NCI-H82 treated with DMSO at 0.1 percent for 48 hours (cell line): Measurements from ENCODE around the gene NRG2.

ENCODE experiments used
- DNase-seq: peaks from one replicate; lab custom pipeline; 2025; ENCODE audit not compliant: unreplicated experiment; lab: John Stamatoyannopoulos, UW

NRG2 gene

DNA sequence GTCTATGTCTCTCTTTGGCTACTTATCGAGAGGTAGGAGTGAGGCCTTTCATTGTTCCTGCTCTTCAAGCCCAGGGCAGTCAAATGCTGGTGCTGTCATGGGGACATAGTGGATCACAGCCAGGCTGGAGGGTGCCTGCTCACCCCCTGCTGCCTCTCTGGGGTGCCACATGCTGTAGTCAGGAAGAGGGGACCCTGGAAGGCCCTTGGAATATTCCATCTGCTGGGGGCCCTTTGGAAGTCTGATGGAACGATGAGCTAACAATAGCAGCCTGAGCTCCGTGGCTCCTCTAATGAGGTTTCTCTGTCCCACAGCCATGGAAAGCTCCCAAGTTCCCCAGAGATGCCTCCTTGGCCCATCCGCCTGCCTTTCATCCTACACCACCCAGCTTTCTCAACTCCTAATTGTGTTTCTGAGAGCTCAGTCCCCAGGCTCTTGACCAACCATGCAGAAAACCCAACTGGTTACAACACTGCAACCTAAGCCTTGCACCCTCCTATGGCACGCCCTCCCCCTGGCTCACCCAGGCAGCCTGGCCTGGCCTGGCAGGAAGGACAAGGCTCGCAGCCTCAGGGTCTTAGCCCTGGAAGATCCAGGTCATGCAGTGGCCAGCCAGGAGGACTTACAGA is 91.7 kb downstream of the NRG2 start:
- no peak for DNase-seq

DNA sequence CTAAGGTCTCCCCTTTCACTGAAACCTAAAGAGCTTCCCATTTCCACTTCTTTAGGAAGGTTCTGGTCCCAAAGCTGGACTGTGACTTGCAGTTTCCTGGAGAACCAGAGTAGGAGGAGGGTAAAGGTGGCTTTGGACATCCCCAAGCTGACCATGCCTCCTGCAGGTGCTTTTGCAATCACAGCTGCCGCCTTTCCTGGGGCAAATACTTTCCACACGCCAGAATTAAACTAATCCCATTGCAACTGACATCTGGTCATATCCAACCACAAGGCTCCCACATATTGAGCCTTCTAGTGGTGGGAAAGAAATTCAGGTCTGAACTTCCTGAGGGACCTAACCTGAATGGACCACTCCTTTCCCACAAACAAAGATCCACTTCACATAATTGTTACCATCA is 92.7 kb downstream of the NRG2 start:
- peak; percentile 59 for DNase-seq

DNA sequence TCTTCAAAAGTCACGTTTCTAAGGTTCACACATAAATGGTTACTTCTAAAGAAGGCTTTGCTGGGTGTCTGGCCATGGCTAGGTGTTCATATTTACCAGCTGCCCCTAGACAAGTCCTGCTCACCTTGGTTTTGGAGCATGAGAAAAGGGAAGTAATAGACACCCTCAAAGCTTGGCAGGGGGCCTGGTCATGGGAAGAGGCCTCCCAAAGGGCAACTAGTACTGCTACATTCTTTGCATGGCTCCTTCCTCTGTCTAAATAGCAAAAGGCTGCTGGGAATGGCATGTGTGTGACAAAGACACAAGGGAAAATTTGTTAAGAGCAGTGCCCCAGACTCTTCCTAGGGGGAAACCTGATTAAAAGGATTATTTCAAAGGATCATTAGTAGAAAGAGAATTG is 93.4 kb downstream of the NRG2 start:
- DNase-seq = peak; percentile 12

DNA sequence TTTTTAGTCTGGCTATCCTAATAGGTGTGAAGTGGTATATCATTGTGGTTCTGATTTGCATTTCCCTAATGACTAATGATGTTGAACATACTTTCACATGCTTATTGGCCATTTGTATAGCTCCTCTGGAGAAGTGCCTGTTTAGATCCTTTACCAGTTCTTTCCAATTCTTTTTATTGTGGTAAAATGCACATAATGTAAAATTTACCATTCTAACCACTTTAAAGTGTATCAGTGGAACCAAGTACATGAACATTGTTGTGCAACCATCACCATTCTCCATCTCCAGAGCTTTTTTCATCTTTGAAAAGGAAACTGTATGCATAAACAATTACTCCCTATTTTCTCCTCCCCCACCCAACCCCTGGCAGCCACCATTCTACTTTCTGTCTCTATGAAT is 95.4 kb downstream of the NRG2 start:
- DNase-seq = no peak

DNA sequence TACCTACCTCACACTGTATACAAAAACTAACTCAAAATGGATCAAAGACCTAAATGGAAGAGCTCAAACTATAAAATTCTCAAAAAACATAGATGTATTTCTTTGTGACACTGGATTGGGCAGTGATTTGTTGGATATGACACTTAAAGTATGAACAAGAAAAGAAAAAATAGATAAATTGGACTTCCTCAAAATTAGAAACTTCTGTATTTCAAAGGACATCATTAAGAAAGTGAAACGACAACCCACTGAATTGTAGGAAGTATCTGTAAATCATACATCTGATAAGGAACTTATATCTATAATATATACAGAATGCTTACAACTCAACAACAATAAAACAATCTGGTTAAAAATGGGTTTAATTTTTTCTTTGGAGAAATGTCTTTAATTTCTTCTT is 96.7 kb downstream of the NRG2 start:
- DNase-seq = no peak

DNA sequence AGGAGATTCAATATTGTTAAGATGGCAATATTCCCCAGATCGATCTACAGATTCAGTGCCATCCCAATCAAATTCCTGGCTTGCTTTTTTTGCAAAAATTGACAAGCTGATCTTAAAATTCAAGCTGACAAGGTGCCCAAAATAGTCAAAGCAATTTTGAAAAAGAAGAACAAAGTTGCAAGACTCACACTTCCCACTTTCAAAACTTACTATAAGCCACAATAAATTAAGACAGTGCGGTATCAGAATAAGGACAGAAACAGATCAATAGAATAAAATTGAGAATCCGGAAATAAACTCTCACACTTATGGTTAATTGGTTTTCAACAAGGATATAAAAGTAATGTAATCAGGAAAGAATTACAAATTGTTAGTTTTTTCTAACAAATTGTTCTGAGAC is 97.1 kb downstream of the NRG2 start:
- no peak for DNase-seq

DNA sequence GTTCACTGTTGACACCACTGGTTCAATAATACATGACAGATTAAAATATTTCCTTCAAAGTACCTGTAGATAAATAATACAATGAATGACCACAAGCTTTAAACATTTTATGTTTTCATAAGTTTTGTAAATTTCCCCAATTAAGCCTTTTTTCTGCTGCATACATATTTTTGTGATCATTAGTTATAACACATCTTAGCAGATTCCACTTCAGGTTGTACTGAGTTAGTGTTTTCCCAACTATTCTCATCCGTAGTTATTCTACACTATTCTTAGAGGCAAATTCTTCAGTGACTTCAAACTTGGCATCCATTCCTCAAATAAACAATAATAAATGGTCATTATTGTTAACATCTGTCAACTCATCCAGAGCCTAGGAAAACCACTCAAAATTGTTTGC is 100.9 kb downstream of the NRG2 start:
- no peak for DNase-seq

DNA sequence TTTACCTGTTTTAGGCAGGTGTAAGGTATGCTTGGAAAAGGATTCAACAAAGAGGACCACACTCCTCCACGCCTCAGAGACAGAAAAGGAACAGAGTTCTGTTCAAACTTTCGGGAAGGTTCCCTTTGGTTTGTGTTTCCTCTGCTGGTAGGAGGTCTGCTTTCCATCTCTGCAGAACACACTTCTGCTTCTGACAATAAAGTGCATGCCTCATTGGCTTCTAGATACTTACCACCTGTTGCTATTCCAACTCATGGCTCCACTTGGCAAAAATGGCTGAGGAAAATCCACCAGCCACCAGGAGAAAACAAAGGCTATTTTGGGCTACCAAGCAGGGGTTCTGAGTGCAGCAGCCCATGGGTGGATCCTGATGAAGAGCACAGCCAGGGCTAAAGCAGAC is 112.7 kb downstream of the NRG2 start:
- no peak for DNase-seq

DNA sequence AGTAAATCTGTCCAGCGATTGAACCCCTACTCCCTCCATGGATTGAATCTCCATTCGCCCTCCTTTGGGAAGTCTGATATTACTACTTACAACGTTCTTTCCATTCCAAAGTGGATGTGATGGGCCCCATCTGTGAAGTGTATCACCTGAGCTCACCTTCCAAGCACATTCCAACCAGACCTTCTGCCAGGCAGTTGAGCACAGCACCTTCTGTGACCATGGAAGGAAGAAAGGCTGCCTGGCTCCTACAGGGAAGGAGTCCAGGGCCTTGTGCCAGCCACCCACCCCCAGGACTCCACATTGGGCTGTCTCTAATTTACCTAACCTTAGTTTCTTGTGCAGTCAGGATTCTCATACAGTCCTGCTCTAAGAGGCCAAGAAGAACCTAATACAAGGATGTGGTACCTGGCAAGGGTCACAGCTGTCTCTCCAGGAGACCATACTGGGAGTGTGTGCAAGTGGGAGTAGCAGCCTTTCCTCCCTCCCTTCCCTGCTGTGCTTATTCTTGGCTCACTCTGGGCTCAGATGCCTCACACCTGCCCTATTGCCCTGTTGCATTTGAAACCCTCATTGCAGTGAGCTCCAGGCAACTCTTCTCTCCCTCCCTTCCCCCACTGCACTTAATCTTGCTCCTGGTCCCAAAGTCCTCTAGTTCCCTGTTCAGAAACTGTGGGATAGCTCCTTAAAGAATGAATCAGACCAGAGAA is 116.1 kb downstream of the NRG2 start:
- no peak for DNase-seq

DNA sequence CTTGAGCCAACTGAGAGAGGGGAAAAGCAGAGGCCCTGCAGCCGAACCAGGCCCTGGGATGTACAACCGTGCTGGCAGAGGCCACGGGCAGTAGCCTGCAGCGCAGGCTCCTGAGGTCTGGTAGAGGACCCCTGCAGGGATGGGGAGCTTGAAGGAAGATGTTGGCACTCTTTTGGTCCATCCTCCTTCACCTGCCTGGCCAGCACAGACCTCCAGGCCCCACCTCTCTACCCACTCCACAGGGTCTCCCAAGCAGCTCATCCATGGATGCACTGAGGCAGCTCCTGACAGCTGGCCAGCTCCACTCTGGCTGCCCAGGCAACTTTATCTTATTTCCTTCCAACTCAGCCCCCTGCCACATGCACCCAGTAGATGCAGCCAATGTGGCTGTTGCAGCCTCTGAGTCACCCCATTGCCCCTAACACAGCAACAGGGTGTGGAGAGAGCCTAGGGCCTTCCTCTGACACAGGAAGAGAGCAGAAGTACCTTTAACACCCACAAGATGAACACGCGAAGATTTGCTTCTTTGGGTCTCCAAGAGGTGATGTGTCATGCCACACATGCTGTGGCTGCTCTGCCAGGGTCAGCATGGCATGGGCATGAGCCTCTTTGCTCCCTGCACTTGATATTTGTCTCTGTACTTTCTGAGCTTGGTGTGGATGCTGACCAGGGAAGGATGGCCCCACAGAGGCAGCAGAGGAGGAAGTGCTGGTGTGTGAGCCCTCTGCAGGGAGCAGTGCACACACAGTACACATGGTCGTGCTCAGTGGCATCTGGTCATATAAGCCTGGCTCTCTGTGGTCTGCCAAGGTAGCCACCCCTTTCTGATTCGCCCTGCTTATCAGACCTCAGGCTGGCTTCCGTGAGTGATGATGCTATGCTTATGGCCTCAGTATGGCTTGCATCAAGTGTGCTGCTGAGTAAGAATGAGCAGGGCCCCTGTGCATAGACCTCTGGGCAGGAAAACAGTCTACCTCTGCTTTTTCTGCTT is 117.2 kb downstream of the NRG2 start:
- no peak for DNase-seq

DNA sequence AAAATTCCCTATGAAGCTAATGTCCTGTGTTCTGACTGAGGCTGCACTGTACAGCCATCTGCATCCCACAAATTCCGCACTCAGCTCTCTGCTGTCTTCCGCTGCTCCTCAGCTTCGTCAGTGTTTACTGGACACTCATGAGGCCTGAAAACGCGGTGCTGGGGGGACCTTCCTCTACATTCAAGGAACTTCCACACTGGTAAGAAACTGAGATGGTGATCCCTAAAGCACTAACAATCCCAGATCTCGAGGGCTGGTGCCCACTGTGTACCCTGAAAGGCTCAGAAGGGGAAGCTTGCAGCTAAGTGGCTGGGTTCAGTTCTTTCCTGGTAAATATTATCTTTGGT is 117.9 kb downstream of the NRG2 start:
- no peak for DNase-seq

DNA sequence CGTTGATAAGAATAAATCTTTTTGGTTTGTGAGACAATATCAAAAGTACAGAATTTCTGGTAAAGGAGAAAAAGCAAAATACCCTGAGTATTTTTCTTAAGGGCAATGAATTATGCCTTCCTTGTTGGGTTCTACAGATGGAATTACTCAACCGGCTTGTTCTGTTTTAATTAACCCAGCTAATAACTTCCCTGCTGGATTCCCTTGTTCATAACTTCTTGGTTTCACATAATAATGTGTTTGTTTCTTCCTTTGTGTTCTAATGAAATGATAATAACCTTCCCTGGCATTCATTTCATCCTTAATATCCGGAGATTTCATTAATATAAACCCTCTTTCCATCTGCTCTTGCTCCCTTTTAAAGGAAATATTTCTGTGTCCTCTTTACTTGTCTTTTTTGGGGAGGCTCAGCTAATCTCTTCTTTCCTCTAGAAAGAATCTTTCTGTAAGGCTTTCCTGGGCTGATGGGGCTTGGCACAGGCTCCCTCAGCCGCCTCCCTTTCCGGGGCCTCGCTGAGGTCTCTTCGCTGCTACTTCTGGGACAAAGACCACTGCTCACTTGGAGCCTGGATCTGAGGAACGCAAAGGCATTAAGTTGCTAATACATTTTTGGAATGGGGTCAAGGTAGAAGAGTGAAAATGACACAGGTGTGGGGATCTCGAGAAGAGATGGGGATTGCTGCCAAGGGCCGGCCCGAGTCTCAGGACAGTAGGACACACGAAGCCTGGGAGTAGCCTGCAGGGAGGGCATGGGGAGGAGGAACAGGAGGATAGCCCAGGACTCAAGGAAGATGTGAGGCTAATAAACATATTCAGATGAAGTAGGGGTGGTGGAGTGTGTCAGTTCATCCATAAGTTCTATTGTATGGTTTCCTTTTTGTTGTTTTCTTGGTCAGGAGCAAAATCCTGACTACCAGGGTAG is 118.5 kb downstream of the NRG2 start:
- DNase-seq = no peak

DNA sequence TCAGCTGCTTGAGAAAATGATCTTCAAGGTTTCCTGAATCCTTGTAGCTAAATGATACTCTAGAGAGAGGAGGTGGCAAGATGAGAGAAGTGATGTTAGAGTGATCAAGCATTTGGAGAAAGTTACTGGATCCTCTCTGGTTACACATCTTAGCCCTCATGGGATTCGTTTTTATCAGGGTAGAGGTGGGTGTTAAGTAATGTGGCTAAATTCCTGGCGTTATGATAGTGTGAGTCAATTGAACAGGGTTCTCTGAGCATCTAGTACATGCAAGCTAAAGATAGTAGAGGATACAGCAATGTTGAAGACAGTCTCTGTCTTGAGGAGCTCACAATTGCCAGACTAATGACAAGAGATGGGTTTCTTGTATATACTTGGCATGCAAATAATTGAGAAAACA is 123.8 kb downstream of the NRG2 start:
- DNase-seq = no peak

DNA sequence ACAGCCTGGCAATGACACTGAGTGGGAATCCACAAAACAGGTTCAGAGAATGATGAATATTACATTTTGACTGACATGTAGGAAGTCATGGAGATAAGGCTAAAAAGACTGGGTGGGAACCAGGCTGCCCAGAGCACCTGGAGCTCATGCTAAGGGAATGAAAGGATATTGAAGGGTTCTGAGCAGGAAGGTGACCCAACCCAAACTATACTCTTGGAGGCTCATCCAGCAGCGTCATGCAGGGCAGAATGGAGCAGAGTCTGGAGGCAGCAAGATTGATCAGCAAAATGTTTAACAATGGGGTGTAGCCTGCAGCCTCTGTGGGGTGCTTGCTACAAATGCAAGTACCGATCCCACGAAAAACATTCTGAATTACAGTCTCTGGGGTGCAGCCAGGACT is 127.3 kb downstream of the NRG2 start:
- DNase-seq = no peak

DNA sequence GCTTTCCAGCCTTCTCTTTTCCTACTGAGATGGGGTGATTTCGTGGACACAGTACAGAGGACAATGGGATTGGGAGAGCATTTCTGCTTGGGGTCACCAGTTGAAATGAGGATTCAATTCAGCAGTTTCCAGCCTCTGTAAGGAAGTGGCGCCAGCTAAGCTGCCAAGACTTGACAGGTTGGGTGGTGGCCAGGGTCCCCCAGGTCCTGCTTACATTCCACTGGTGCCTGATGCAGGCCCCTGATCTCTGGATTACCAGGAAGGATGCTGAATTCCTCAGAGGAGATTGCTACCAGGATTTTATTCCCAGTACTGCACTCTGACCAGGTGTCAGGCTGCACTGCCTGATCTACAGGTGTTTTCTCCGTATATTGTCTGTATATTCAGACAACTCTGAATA is 127.8 kb downstream of the NRG2 start:
- no peak for DNase-seq

DNA sequence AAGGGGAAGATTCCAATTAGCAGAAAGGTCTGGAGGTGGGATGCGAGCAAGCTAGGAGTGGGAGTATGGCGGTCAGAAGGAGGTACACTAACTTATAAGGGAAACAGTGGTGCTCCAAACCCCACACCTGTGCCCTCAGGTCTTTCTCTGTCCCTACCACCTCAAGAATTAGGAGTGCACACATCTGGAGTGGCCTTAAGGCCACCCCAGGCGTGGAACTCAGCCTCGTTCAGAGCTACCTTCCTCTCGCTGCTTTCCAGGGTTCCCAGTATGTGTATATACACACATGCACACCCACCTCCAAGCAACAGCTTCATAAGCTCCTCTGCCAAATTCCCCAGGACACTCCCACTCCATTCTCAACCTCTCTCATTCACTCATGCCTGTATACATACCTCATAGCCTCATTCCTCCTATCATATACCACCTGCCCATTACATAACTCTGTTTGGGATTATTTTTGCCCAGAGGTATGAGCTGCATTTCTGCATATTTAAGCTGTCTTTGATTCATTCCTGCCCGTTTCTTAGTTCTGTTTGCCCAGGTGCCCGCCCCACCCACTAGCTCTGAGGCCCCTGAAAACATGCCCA is 128.8 kb downstream of the NRG2 start:
- DNase-seq = no peak

DNA sequence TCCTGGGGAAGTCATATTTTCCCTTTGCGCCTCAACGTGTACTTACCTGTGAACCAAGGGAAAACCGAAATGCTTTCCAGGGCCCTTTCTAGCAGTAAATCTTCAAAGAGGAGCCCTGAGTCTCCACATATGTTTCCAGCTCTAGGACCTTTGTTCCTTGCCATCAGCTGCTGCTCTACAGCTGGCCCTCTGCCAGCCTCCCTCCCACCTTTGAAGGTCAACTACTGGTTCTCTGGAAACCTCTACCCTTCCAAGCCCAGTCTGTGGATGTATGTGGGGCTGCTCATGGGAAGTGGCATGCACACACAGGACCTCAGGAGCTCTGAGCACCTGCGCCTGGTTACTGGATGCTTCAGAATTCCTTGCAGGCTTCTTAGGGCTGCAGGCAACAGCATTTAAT is 130.3 kb downstream of the NRG2 start:
- no peak for DNase-seq

DNA sequence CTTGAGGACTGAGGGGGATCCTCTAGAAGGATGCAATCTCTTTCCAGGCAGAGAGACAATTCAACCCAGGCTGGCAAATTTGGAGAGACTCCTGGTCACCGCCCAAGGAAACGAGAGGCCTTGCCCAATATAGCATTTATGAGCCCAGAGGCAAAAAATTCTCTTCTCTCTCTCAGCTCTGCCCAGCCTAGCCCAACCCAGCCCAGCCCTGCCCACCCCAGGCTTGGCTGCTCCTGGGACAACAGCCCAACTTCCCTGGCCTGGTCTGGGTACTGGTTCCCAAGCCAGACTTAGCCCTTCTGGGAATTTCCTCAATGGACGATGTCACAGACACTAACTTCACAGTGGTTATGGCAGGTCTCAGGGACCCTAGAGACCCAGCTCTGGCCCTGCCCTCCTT is 130.9 kb downstream of the NRG2 start:
- no peak for DNase-seq

DNA sequence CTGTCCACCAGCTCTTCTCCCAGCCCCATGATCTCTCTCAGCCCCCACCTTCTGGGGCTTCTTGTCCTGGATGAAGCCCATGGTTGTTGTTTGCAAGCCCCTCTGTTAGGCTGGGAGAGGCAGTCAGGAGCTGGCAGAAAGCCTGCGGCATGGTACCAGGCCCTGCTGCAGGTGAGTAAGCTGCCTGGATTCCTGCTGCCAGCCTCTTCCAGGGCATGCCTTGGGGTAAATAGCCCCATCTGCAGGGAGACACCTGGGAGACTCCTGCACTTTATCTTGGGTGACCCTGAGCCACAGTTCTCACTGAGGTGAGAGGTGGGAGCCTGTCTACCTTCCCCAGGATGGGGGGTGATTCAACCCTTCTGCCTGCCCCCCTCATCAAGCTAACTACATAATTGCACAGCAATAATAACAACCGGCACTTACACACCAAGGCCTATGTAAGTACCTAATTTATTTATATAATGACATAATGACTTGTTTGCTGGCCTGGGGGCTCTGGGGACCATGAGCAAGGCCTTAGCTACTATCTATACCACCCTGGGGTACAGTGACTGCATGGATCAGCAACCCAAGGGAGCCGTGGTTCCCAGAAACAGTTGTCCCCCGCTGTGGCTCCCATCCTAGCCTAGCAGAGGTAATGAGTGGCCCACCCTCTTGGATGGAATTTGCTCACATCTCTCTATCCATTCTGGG is 131.5 kb downstream of the NRG2 start:
- DNase-seq = no peak

DNA sequence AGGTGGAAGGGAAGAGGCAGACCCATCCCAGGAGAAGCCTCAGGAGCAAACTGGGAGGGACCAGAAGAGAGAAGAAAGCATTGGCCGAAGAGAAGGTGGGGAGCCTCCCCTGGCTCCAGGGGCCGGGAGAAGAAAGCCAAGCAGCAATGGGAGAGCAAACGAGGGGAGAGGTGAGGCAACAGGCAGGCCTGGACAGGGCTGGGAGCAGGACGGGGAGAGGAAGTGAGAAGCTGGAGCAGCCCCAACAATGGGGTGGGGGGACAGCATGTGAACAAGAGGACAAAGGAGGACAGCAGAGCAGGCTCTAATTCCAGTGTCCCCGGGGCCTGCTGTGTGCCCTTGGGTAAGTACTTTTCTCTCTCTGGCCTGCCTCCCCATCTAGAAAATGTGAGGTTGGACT is 132.2 kb downstream of the NRG2 start:
- no peak for DNase-seq
